ENCODE measurements around the gene TTC9C. TPM values are rescaled to one million over a fixed set of nuclear protein-coding genes. Genes with fewer than 3 reads are reported as not detected.

Gene TTC9C
- total and polyA plus RNA-seq, 2 of the 13 experiments (the other 11 are each of a cell fraction or from before 2014, with no cell fraction given), result 28.0 to 36.4 TPM

GRCh38 chr11:62727165-62727871 is 968 bp upstream of the TTC9C start, which contains the start of gene HNRNPUL2 (continued):
- peak; percentile 83 for TF ChIP-seq PHF8 (CRISPR knock-in tag; IDR thresholded peaks at IDR 0.05)
- peak; percentile 60; the same call in 1 of the 2 replicates for TF ChIP-seq ZNF777 (CRISPR knock-in tag; IDR thresholded peaks at IDR 0.05)
- TF ChIP-seq DMAP1 (CRISPR knock-in tag; IDR thresholded peaks at IDR 0.05), result peak; percentile 94
- peak; percentile 84 for TF ChIP-seq ZNF773 (CRISPR knock-in tag; IDR thresholded peaks at IDR 0.05; ENCODE audit: borderline replicate concordance)
- TF ChIP-seq ZNF629 (CRISPR knock-in tag; conservative IDR thresholded peaks at IDR 0.05), result peak; percentile 19; the same call in 1 of the 2 replicates
- peak; percentile 89 for TF ChIP-seq CBFB (CRISPR knock-in tag; IDR thresholded peaks at IDR 0.05)
- peak; percentile 95 for TF ChIP-seq ZNF616 (CRISPR knock-in tag; IDR thresholded peaks at IDR 0.05; ENCODE audit: low read depth)
- peak; percentile 72; the same call in 1 of the 2 replicates for TF ChIP-seq ZNF232 (CRISPR knock-in tag; IDR thresholded peaks at IDR 0.05; ENCODE audit: borderline replicate concordance)
- TF ChIP-seq CCDC6 (CRISPR knock-in tag; IDR thresholded peaks at IDR 0.05), result peak; percentile 97
- peak; percentile 93 for TF ChIP-seq FOXC1 (CRISPR knock-in tag; IDR thresholded peaks at IDR 0.05; ENCODE audit: borderline replicate concordance)
- no peak for TF ChIP-seq NPAS2 (CRISPR knock-in tag; IDR thresholded peaks at IDR 0.05; ENCODE audit: borderline replicate concordance)
- peak; percentile 75; the same call in 1 of the 2 replicates for TF ChIP-seq WIZ (CRISPR knock-in tag; IDR thresholded peaks at IDR 0.05)
- peak; percentile 95 for TF ChIP-seq ZNF431 (CRISPR knock-in tag; IDR thresholded peaks at IDR 0.05; ENCODE audit: borderline replicate concordance, low read depth)
- peak; percentile 85 for TF ChIP-seq ASH2L (IDR thresholded peaks at IDR 0.05; ENCODE audit: insufficient read length, low read depth, low read length)
- TF ChIP-seq SRSF1 (optimal IDR thresholded peaks at IDR 0.05; ENCODE audit: low read depth, low read length), result no peak
- TF ChIP-seq RBFOX2 (IDR thresholded peaks at IDR 0.05; ENCODE audit: low read depth, low read length), result peak; percentile 98
- TF ChIP-seq MYNN (CRISPR knock-in tag; IDR thresholded peaks at IDR 0.05; ENCODE audit: low read depth), result peak; percentile 37; the same call in 1 of the 2 replicates
- peak; percentile 94 for TF ChIP-seq ZNF18 (CRISPR knock-in tag; IDR thresholded peaks at IDR 0.05; ENCODE audit: insufficient replicate concordance)
- TF ChIP-seq ZHX2 (IDR thresholded peaks at IDR 0.05; ENCODE audit: low read depth), result no peak
- TF ChIP-seq ZHX2 (CRISPR knock-in tag; IDR thresholded peaks at IDR 0.05; ENCODE audit: borderline replicate concordance), result peak; percentile 83; the same call in 1 of the 2 replicates
- TF ChIP-seq HOXA5 (CRISPR knock-in tag; IDR thresholded peaks at IDR 0.05), result peak; percentile 87
- peak; percentile 85 for TF ChIP-seq ZBTB43 (CRISPR knock-in tag; conservative IDR thresholded peaks at IDR 0.05)
